HuH-7 (cell line): Measurements from ENCODE around the gene TTLL4.
A peak's percentile ranks its signal among the peaks of the same experiment; 100 is the strongest.

ENCODE experiments used
- DNase-seq: peaks from one replicate; pipeline ENCODE4 v3.0.0; 2011; ENCODE audit warnings: low spot score

Gene TTLL4, protein sequence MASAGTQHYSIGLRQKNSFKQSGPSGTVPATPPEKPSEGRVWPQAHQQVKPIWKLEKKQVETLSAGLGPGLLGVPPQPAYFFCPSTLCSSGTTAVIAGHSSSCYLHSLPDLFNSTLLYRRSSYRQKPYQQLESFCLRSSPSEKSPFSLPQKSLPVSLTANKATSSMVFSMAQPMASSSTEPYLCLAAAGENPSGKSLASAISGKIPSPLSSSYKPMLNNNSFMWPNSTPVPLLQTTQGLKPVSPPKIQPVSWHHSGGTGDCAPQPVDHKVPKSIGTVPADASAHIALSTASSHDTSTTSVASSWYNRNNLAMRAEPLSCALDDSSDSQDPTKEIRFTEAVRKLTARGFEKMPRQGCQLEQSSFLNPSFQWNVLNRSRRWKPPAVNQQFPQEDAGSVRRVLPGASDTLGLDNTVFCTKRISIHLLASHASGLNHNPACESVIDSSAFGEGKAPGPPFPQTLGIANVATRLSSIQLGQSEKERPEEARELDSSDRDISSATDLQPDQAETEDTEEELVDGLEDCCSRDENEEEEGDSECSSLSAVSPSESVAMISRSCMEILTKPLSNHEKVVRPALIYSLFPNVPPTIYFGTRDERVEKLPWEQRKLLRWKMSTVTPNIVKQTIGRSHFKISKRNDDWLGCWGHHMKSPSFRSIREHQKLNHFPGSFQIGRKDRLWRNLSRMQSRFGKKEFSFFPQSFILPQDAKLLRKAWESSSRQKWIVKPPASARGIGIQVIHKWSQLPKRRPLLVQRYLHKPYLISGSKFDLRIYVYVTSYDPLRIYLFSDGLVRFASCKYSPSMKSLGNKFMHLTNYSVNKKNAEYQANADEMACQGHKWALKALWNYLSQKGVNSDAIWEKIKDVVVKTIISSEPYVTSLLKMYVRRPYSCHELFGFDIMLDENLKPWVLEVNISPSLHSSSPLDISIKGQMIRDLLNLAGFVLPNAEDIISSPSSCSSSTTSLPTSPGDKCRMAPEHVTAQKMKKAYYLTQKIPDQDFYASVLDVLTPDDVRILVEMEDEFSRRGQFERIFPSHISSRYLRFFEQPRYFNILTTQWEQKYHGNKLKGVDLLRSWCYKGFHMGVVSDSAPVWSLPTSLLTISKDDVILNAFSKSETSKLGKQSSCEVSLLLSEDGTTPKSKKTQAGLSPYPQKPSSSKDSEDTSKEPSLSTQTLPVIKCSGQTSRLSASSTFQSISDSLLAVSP

GRCh38 chr2:218710687-218711549 lies at the start of gene TTLL4:
Gene TTLL4, plus strand, starts transcription at chr2:218710835. Its CDS starts 26,842 bp downstream, at chr2:218737677.
- peak; percentile 96 for DNase-seq

DNA sequence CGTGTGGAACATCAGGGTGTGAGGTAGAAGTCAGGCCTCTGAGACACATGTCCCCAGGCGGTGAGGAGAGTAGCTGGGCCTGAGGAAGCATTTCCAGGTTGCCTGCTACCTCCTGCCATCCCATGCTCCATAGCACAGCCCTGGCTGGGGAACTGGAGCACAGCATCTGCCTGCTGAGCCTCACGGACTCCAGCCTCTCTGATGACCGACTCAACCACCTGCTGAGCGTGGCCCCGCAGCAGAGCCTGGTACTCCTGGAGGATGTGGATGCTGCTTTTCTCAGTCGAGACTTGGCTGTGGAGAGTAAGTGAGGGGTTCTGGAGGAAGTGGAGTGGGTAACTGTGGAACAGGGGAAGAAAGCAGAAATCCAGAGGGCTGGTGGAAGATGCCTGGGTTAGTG lies 48.3 kb upstream of the TTLL4 start:
- no peak for DNase-seq

DNA sequence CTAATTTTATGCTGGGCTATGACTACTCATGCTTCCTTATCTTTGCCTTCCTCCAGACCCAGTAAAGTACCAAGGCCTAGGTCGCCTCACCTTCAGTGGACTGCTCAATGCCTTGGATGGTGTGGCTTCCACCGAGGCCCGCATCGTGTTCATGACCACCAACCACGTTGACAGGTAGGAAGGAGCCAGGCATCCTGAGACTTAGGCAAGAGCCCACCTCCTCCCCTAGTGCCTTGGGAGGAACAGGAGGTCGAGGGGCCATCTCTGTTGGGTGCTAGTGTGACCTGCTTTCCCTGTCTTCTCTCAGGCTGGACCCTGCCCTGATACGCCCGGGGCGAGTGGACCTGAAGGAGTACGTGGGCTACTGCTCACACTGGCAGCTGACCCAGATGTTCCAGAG lies 47.8 kb upstream of the TTLL4 start:
- no peak for DNase-seq

GRCh38 chr2:218663901-218664300 lies 46.7 kb upstream of the TTLL4 start:
- no peak for DNase-seq

DNA sequence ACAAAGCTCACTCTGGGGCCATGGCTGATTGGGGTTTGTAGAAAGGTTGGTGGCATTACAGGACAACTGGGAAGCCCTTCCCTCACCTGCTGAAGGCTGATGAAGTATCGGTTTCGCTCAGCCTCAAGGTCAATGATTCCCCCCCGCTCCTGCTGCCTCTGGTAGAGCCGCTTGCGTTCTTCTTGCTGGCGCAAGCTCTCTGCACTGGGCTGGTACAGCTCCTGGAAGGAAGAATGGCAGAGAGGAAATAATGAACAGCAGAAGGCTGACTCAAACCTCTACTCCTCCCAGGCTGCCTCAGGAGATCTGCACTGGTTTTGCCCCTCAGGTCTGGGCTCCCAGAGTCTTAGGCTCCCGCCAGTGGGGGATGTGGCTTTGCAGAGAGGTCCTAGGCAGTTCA lies 46.0 kb upstream of the TTLL4 start:
- DNase-seq, result no peak

DNA sequence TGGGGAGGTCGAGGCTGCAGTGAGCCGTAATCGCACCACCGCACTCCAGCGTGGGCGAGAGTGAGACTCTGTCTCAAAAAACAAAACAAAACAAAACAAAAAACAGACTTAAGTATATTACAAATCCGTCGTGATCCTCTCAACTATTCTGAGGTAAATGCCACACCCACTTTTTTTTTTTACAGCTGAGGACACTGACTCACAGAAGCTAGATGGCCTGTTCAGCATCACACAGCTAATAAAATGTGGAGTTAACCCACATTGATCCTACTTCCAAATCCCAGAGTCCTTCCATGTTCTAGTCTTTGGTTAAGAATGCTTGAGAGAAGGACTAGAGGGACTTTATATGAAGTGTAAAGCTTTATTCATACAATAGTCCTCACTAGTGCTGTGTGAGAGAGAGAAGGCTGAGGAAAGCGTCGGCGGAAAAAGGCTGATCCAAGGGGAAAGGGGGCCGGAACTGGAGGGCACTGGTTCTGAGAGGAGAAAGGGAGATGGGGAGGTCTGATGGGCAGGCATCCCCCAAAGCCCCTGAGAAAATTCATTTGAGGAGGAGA lies 39.5 kb upstream of the TTLL4 start:
- no peak for DNase-seq

DNA sequence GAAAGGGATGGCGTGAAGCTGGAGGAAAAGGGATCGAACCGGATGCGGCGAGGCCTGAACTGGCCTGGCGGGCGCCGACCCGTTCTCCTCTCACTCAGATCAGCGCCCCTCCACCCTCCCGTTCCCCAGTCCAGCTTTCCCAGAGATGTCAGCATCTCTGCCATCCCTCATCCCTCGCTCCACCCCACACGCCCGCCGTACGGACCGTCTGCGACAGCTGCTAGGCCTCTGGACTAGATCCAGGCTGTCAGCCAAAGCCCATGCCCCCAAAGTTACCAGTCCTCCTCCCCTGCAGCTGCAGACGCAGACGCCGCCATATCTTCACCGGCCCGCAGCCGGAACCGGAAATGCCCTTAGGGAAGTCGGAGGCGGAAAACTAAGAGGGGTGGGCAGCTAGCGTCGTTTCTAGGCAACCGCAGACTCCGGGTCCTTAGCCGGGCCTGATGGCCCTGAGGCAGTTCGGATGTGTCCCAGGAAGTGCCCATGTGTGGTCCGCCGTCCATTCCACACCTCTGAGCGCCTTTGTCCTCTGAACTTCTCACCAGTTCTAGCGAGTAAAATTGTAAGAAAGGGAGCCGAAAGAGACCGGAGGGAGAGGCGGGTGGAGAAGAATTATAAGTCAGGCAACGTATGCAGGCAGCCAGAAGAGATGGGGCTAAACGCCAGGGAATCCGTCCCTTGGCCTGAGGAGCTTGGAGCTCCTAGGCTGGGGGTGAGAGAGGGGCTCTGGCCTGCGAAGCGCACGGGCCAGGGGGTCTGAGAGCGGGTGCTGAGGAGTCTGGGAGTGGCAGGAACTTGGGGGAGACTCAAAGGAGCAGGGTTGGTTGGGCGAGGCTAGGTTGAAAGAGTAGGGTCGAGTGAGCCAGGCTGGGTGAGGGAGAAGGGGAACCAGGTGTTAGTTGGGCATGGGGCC lies 38.7 kb upstream of the TTLL4 start, which contains the start of the genes RNF25 and STK36:
RNF25 (minus strand) TSS at position 349 of the 913 bp plus-strand sequence; CDS start at position 317, 32 bp downstream.
STK36 (plus strand) TSS at position 433 of the 913 bp plus-strand sequence. CDS start 744 bp downstream, outside the sequence.
- DNase-seq, result peak; percentile 86

DNA sequence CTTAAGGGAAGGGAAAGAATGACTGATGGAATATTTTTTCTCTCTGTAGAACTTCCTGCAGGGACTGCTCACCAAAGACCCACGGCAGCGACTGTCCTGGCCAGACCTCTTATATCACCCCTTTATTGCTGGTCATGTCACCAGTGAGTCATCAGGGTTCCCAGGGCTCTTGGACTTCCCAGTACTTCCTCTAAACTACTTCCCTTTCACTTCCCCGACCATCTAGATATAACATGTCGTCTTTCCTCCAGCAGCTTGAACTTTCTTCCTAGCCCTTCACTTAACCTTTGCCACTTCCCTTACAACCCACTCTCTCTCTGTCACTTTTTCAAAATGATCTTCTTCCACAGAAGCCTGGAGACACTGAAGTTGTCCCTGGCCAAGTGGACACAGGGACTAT lies 31.5 kb upstream of the TTLL4 start:
- DNase-seq, result no peak

GRCh38 chr2:218680061-218680460 lies 30.6 kb upstream of the TTLL4 start:
- DNase-seq, result no peak

DNA sequence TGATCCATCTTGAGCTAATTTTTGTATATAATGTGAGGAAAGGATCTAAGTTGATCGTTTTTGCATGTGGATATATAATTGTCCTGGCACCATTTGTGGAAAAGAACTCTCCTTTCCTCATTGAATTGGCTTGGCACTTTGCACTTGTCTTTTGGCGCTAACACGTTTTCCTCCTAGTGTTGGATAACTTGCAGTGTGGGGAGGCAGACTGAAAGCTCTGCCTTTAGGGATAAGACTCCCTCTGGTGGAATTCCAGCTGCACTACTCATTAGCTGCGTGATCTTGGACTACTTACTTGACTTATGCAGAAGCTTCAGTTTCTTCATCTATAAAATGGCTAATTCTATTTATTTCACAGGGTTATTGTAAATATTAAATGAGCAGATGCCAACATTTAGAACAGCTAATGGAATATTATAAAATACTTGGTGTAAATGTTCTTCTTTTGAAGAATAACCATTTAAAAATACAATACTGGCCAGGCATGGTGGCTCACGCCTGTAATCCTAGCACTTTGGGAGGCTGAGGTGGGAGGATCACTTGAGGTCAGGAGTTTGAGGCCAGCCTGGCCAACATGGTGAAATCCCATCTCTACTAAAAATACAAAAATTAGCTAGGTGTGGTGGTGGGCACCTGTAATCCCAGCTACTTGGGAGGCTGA lies 23.1 kb upstream of the TTLL4 start:
- DNase-seq, result peak; percentile 67

DNA sequence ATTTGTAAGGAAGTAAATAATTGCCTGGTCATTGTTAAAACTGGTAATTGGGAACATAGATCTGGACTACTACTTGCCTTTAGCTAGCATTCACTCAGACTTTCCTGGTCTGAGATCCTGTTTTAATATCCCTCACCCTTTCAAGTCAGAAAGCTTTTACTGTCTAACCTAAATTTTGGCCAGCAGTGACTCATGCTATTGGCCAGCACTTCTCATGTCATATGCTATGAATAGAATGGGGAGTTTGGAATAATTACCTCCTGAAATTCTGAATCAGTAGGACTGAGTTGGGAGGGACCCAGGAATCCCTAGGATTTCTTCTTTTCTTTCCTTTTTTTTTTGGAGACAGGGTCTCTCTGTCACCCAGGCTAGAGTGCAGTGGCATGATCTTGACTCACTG lies 19.4 kb upstream of the TTLL4 start:
- DNase-seq, result no peak

DNA sequence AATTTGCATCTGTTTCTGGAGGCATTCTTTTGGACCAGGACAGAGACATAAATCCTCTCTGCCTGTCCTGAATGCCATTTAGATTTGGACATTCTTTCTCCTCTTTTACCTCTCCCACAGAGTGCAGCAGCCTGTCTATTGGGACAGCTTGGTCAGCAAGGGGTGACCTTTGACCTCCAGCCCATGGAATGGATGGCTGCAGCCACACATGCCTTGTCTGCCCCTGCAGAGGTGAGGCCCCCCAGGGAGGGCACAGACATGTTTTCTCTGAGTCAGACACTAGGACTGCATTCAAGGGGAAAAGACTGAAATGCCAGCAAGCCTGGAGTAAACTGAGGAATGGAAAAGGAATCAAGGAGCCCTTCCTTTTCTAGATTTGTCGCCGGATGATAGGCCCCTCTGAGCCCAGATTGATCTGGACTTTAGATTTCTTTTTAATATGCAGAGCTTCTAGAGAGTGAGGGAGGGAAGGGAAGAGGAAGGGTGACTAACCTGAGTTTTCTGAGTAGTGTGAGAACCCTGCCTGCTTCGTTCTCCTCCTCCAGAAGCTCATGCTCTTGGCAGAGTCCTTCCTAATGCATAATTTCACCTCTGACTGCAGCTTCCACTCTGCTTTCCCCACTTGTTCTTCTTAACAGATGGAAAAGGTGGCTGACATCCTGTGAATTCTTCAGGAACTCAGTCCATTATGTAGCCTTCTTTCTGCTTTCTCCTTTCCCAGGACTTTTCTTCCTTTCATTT lies 16.1 kb upstream of the TTLL4 start:
- DNase-seq, result no peak

DNA sequence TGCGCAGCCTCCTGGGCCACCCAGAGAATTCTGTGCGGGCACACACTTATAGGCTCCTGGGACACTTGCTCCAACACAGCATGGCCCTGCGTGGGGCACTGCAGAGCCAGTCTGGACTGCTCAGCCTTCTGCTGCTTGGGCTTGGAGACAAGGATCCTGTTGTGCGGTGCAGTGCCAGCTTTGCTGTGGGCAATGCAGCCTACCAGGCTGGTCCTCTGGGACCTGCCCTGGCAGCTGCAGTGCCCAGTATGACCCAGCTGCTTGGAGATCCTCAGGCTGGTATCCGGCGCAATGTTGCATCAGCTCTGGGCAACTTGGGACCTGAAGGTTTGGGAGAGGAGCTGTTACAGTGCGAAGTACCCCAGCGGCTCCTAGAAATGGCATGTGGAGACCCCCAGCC lies 11.8 kb upstream of the TTLL4 start:
- DNase-seq, result no peak

GRCh38 chr2:218701806-218702205 lies 8.8 kb upstream of the TTLL4 start:
- no peak for DNase-seq

- DNase-seq, result no peak
Measured at GRCh38 chr2:218703341-218703740, 7.3 kb upstream of the TTLL4 start.

- DNase-seq, result no peak
Measured at GRCh38 chr2:218708086-218708485, 2.5 kb upstream of the TTLL4 start.

- DNase-seq, result no peak
Measured at GRCh38 chr2:218709908-218710307, 727 bp upstream of the TTLL4 start.

GRCh38 chr2:218710334-218710686 lies 325 bp upstream of the TTLL4 start:
- no peak for DNase-seq

- DNase-seq, result no peak
Measured at GRCh38 chr2:218711550-218711929, 905 bp downstream of the TTLL4 start.
